ENCODE results near the gene INPP5K.
A peak's percentile ranks its signal among the peaks of the same experiment; 100 is the strongest.

The INPP5K gene

GRCh38 chr17:1486802-1487695 lies 29.4 kb downstream of the INPP5K start:
- peak; percentile 48 to 74 (median 57) for DNase-seq (ENCODE audit: low read depth in 3 of 3)

- peak in 1 of 3 experiments; percentile 60 for DNase-seq (ENCODE audit: low read depth in 3 of 3)
Observed at GRCh38 chr17:1485423-1486376, 30.7 kb downstream of the INPP5K start.

GRCh38 chr17:1484676-1485422 lies 31.6 kb downstream of the INPP5K start:
- DNase-seq (ENCODE audit: low read depth in 3 of 3): no peak

GRCh38 chr17:1484060-1484535 lies 32.3 kb downstream of the INPP5K start:
- DNase-seq (ENCODE audit: low read depth in 3 of 3): no peak

GRCh38 chr17:1482680-1483079 lies 33.7 kb downstream of the INPP5K start:
- no peak for DNase-seq (ENCODE audit: low read depth in 3 of 3)

GRCh38 chr17:1481736-1482135 lies 34.7 kb downstream of the INPP5K start:
- DNase-seq (ENCODE audit: low read depth in 3 of 3): no peak

- DNase-seq (ENCODE audit: low read depth in 3 of 3): no peak
Observed at GRCh38 chr17:1480747-1481465, 35.5 kb downstream of the INPP5K start.

- no peak for DNase-seq (ENCODE audit: low read depth in 3 of 3)
Observed at GRCh38 chr17:1478418-1478817, 38.0 kb downstream of the INPP5K start.

- no peak for DNase-seq (ENCODE audit: low read depth in 3 of 3)
Observed at GRCh38 chr17:1475321-1475854, 41.0 kb downstream of the INPP5K start.

- no peak for DNase-seq (ENCODE audit: low read depth in 3 of 3)
Observed at GRCh38 chr17:1474402-1475189, 41.8 kb downstream of the INPP5K start.

- no peak for DNase-seq (ENCODE audit: low read depth in 3 of 3)
Observed at GRCh38 chr17:1473841-1474240, 42.6 kb downstream of the INPP5K start.

GRCh38 chr17:1473170-1473569 lies 43.2 kb downstream of the INPP5K start:
- DNase-seq (ENCODE audit: low read depth in 3 of 3): no peak

- DNase-seq (ENCODE audit: low read depth in 3 of 3): no peak
Observed at GRCh38 chr17:1471911-1472821, 44.2 kb downstream of the INPP5K start.

GRCh38 chr17:1471490-1471889 lies 44.9 kb downstream of the INPP5K start:
- DNase-seq (ENCODE audit: low read depth in 3 of 3): no peak

GRCh38 chr17:1470755-1471462 lies 45.5 kb downstream of the INPP5K start:
- no peak for DNase-seq (ENCODE audit: low read depth in 3 of 3)

GRCh38 chr17:1470071-1470754 lies 46.2 kb downstream of the INPP5K start:
- DNase-seq (ENCODE audit: low read depth in 3 of 3): no peak

- DNase-seq (ENCODE audit: low read depth in 3 of 3): no peak
Observed at GRCh38 chr17:1469231-1469852, 47.1 kb downstream of the INPP5K start.
